Spleen (tissue), 7 donors: ENCODE data around the gene HCRTR2.

Source experiments
- CTCF ChIP-seq, 11 experiments: fragments of 200-600 bp in 7 of 11; fragments of 450-650 bp in 4 of 11; sonication (generic) in 4 of 11; IDR thresholded peaks in 8 of 11; conservative IDR thresholded peaks in 3 of 11; 1 replicate in 7 of 11; 2 replicates in 4 of 11; pipeline versions ENCODE4 v1.4.0 to v1.8.0; 2016 to 2021; ENCODE audit warnings: antibody characterized with exemption in 11 of 11, inconsistent platforms in 4 of 11, mild to moderate bottlenecking in 1 of 11
- POLR2A ChIP-seq, 3 donors: fragments of 450-650 bp; IDR thresholded peaks; one replicate each; pipeline ENCODE4 v1.5.1; 2017; ENCODE audit warnings: antibody characterized with exemption in 3 of 3, mild to moderate bottlenecking in 1 of 3
- POLR2AphosphoS5 ChIP-seq, 3 donors: sonication (generic); formaldehyde crosslinking; IDR thresholded peaks; one replicate each; pipeline ENCODE4 v1.5.1; 2017; ENCODE audit warnings: antibody characterized with exemption in 3 of 3
- donor health status: DM: no; HTN: no; CAD: no; lungs with moderate emphysema.
- donor health status: DM: no; HTN: no; CAD: no.
- donor health status: DM: no; HTN: no; CAD: no.

GRCh38 chr6:55199239-55199638, 24.9 kb downstream of the HCRTR2 start:
- TF ChIP-seq CTCF (IDR thresholded peaks at IDR 0.05 in 8 of 11, conservative IDR thresholded peaks at IDR 0.05 in 3 of 11) (no peak), POLR2AphosphoS5 (IDR thresholded peaks at IDR 0.05) (no peak), POLR2A (IDR thresholded peaks at IDR 0.05) (no peak)
